ENCODE measurements around the gene HOXA3.

The HOXA3 gene

DNA sequence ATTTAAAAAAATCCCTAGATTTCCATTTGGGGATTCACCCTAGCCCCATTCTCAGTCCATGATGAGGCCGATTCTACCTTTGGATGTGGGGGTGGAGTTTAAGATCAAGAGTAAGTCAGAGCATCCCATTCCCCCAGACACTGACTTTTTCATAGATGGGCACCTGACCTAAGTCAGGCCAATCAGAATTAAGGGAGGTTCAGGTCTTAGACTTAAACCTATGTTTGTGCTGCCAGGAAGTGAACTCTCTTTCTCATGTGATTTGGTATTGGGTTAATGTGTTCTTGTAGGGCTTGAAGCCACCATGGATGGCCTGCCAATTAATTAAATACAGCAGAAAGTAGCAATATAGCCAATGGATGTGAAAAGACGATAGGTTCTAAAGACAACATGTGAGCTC, 86.7 kb downstream of the HOXA3 start:
- in situ Hi-C loops (cut with HindIII; ENCODE audit: low sequenced_read_pairs): no loop called here

DNA sequence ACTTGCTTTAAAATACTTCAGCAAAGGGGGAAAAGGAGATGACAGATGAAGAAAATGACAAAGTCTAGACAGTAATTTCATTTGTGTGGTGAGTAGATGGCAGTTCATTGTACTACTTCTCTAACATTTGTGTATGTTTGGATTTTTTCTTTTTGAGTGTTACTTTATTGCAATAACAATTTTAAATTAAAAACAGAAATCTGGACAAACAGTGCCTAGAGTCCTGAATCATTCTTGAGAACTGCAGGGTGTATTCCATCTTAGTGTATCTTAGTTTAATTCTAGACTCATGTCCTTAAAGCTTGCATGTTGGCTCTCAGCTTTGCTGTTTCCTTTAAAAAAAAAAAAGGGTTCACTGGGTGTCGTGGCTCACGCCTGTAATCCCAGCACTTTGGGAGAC, 87.7 kb downstream of the HOXA3 start:
- in situ Hi-C loops (cut with HindIII; ENCODE audit: low sequenced_read_pairs): no loop called here

DNA sequence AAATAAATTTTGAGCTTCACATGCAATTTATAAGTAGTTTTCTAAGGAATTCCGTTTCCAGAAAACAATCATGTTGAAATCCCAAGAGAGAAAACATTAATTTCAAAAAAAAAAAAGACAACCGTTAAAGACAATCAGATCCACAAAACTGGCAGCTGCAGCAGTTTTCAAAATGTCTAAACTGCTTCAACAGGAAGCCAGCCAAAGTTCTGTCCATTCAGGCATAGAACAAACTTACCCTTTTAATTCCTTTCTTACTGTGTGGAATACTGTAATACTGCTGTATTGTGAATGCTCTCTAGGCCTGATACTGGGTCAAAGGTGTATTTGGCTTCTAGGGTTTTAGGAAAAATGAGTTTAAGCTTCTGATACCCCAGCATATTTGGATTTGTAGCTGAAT, 88.2 kb downstream of the HOXA3 start:
- in situ Hi-C loops (cut with HindIII; ENCODE audit: low sequenced_read_pairs): no loop called here

DNA sequence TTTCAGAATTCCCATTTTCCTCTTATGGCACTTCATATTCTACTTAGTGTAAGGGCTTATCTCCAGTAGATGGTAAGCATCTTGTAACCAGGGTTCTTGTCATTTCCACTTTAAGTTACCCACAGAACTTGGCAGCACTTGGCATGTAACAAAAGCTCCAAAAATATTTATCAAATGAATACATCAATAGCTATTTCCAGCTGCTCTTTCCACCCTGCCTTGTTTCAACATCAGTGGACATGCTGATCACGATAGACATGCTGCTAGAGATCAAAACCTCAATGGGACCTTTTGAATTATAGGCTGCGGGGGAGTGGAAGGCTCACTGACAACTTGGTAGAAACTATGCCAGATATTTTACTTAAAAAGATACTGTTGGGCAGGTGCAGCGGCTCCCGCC, 89.4 kb downstream of the HOXA3 start:
- in situ Hi-C loops (cut with HindIII; ENCODE audit: low sequenced_read_pairs): no loop called here
